ENCODE data around the gene MFAP5.
"Not testable (repeated sequence)": the region's sequence is repeated elsewhere in the genome, so short reads cannot be mapped to it uniquely, and the experiment has no call there.

MFAP5 gene

DNA sequence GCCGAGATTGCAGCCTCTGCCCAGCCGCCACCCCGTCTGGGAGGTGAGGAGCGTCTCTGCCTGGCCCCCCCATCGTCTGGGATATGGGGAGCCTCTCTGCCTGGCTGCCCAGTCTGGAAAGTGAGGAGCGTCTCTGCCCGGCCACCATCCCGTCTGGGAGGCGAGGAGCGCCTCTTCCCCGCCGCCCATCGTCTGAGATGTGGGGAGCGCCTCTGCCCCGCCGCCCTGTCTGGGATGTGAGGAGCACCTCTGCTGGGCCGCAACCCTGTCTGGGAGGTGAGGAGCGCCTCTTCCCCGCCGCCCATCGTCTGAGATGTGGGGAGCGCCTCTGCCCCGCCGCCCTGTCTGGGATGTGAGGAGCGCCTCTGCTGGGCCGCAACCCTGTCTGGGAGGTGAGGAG lies 37.9 kb downstream of the MFAP5 start:
- not testable (repeated sequence) for DNase-seq

DNA sequence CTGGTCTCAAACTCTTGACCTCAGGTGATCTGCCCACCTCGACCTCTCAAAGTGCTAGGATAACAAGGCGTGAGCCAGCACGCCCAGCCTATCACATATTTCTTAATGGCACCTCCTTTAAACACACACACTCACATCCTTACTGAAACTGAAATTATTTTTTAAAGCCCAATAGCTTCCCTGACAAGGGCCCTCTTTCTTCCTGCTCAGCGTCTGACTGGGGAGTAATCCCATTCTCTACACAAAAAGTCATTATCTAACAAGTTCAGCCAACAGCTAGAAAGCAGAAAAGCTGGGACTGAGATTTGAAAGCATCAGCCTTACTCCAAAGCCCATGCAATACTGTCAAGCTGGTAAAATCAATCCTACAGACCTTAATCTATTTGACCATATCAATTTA lies 40.0 kb downstream of the MFAP5 start:
- no peak for DNase-seq

DNA sequence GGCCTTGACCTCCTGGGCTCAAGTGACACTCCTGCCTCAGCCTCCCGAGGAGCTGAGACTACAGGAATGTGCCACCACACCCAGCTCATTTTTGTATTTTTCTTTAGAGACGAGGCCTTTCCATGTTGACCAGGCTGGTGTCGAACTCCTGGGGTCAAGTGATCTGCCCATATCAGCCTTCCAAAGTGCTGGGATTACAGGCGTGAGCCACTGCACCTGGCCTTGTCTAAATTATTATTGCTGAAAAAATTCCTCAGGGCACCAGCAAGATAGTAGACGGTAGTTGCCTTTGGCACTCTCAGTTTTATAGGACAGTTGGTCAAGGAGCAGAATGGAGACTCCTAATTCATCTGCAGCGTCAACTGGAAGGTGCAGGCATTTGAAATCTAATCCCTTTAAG lies 47.4 kb downstream of the MFAP5 start:
- no peak for DNase-seq

DNA sequence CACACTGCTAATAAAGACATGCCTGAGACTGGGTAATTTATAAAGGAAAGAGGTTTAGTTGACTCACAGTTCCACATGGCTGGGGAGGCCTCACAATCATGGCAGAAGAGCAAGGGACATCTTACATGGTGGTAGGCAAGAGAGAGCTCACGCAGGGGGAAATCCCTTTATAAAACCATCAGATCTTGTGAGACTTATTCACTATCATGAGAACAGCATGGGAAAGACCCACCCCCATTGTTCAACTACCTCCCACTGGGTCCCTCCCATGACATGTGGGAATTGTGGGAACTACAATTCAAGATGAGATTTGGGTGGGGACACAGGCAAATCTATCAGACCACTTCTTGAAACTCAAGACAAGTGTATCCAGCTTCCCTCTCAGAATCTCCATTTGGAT lies 48.7 kb downstream of the MFAP5 start:
- DNase-seq = not testable (repeated sequence)

DNA sequence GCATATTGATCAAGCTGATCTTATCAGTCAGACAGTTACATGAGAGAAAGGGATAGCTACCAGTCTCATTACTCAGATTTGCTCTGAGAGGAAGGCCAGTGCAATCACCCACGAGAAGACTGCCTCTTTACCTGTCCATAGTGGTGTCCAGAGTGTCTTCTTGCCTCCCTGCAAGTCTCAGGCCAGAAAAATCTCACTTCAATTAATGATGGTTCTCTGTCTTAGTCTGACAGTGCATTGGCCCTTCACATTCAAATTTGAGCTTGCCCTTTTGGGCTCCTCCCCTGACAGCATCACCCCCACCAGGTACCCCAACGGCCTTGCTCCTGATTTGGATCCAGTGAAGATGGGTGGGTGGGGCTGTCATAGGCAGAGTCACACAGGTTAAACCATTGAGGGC lies 50.0 kb downstream of the MFAP5 start, which contains the start of gene AICDA:
Gene AICDA, minus strand, starts transcription at position 231 of the 400 bp plus-strand sequence. Its CDS starts 92 bp downstream, at position 139.
- DNase-seq = no peak

DNA sequence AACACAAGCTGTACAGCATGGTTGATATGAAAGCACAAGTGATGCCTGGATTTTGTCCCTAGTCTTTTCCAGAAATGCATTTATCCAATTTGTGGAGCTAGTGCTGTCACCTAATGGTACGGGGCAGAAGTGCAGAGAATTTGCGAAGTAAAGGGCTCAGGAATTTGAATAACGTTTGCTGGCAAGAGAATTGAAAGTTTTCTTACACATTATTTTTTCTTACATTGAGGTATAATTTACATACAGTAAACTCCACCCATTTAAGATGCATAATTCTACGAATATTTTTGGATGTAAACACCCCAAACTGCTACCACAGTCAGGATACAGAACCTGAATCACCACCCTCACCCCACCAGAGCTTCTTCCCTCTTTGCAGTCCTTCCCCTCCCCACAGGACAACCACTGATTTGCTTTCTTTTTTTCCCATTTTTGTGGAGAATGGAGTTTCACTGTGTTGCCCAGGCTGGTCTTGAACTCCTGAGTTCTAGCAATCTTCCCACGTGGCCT lies 53.5 kb downstream of the MFAP5 start:
- peak; percentile 63 for DNase-seq

DNA sequence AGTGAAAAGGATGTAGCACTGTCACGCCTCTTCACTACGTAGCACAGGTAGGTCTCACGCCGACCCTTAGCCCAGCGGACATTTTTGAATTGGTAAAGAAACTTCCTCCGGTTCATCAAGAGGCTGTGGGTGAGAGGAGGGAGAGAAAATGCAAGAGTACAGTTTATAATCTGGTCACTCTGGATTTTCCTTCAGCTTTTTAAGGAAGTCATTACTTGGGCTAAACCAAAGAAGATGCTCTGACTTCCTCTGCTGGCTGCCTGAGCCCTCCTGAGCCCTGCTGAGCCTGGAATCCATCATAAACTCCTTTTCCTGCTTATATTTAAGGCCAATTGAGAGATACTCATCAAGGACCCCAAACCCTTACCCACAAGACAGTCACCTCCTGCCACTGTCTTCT lies 55.7 kb downstream of the MFAP5 start:
- DNase-seq = no peak

DNA sequence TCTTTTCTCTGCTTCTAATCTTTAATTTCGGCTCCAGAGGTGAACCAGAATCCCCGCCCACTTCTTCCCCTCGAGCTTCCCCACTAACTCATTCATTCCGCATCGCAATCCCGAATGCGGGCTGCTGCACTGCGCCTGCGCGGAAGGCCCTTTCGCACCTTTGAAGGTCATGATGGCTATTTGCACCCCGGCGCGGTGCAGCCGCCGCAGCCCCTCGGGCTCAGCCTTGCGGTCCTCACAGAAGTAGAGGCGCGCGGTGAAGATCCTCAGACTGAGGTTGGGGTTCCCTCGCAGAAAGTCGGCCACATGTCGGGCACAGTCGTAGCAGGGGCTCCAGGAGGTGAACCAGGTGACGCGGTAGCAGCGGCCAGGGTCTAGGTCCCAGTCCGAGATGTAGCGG lies 57.6 kb downstream of the MFAP5 start:
- no peak for DNase-seq

DNA sequence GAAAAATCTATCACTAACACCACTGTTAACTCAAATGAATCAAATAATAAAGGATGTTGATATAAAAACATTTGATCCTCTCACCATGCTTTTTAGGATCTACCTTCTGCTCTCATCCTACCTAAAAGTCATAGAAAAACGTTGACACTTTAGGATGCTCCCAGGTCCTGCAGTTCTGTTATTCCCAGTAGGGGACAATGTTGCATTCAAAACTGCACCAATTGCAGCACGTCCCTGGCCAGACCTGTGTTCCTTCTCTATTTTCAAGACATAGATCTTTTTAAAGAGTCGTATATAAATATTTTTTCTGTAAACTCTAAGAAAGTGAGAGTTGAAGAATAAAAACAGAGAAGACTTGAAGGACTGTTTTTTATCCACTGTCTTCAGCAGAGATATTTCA lies 58.8 kb downstream of the MFAP5 start:
- DNase-seq = peak; percentile 26

DNA sequence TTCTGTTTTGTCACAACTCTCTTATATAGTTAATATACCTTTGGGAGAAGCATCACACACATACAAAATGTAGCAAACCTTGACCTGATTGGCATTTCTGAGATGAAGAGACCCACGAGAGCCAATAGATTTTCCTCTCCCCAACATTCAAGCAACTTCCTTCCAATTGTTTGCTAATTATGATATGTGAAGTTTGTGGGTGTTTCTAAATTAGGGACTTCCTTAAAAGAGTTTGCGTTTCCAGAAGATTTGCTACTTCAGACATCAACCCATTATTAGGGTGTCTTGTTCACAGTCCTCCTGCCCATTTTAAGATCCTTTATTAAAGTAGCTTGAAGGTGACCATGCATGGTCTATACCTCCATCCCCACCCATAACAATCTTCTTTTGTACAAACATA lies 59.3 kb downstream of the MFAP5 start:
- DNase-seq = no peak

DNA sequence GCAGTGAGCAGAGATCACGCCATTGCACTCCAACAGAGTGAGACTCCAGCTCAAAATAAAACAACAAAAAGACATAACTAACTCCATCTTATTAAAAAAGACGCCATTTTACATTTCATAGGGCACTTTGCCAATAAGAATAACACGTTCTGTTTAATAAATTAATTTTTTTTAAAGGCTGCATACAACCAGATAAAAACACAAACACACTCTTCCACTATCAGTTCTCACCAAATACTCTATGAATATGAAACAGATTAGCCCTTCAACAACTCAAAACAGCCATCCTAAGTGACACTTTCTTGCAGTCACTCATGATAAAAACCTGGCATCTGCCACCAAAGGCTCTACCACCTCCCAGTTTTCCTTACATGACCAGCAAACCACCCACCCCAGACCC lies 66.1 kb downstream of the MFAP5 start:
- DNase-seq = peak; percentile 14

Data from hematopoietic multipotent progenitor cell treated with erythropoietin and hydrocortisone succinate and interleukin-3 and kit ligand, for 4 days (in vitro differentiated cells).